ENCODE measurements around the gene SORCS1.
"Not testable (repeated sequence)": the region's sequence is repeated elsewhere in the genome, so short reads cannot be mapped to it uniquely, and the experiment has no call there.

SORCS1 gene

DNA sequence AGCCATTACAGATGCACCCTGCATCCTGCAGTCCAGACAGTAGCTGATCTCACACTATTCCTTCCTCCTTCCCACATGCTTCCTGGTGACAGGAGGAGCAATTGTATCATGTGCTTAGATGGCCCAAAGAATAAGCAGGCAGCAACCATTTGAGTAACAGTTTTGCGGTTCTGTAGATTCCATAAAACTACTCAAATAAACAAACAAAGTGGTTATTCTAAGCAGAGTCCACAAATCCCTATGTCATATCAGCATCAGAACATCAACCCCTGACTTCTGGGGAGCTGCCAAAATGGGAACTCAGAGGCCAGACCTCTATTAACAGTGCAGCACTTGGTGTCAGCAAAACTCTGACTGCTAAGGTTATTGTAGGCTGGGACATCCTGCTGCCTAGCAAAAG lies 226.0 kb downstream of the SORCS1 start:
- no peak for DNase-seq

DNA sequence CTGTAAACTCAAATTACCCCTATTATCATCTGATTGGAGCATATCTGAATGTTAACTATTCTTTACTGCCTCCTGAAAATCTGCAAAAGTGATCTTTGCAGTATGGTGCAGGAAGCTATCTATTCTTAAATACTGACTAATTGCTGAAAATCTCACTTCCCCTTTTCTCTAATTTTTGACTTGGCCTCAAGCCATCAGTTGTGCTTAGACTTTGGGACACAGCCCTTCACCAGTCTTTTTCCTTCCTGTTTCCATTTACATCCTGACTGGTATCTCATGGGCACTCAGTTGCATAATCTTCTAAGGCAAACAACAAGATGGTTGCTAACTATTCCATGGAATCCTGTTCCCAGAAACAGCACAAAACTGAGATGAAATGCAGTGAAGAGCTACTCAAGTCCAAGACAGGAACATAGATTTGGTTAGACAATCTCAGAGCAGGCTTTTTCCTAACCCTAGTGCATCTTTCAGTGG lies 228.5 kb downstream of the SORCS1 start:
- no peak for DNase-seq

DNA sequence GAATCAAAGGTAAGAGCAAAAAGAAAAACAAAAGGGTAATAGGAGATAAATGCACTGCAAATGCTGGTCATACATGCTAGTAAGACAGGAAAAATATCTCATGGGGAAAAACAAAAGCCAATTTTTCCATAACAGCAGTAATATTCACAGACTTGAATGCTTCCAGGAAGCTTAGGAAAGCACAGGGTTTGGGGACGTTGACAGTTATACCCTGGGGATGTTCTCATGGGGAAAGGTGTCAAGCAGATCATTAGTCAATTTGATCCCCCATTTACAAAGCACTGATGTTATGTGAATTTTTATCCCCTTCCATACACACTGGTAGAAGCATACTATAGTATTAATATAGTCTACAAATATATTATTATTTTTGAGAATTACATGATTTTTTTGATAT lies 232.7 kb downstream of the SORCS1 start:
- no peak for DNase-seq

DNA sequence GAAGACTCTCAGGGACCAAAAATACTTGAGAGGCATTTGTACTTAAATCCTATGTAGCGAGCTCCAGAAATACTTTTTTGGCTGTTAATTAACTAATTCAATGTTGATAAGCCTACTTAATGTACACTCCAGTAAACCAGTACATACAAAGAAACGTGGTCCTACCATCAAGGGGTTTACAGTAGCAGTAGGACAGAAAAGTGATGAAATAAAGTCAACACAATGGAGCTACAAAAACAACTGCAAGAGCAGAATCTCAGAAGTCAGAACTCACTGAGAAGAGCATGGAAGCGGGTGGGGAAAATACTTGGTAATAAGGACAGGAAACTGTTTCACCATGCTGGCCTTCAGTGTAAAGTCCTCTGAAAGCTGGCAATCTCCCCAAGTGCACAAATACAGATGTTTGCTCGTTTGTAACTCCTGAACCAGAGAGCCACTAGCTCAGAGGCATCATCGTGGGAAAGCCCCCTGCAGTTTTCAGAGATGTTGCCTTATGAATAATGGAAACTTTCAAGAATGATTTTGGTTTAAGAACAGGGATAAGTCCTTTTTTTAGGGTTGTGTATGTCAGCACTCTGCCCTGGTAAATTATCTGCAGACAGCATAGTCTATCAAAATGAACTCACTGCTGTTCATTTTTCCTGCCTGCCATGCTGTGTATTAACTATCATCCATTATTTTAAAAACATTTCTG lies 233.2 kb downstream of the SORCS1 start:
- DNase-seq = no peak

DNA sequence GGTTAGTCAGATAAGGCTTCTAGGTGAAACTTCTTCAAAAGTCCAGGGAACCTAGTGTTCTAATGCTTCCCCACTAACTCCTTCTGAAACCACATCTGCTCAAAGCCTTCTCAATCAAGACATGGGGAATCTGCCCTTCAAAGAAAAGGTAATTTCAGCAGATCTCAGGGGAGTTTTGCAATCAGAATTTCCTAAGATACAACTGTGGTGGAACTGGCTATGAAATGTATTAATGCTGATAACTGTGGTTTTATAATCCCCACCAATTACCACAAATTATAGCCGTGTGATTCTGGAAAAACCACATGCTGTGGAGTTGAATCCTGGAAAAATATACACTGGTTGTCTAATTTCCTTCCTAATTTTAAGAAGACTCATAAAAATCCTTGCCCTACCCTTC lies 233.8 kb downstream of the SORCS1 start:
- no peak for DNase-seq

DNA sequence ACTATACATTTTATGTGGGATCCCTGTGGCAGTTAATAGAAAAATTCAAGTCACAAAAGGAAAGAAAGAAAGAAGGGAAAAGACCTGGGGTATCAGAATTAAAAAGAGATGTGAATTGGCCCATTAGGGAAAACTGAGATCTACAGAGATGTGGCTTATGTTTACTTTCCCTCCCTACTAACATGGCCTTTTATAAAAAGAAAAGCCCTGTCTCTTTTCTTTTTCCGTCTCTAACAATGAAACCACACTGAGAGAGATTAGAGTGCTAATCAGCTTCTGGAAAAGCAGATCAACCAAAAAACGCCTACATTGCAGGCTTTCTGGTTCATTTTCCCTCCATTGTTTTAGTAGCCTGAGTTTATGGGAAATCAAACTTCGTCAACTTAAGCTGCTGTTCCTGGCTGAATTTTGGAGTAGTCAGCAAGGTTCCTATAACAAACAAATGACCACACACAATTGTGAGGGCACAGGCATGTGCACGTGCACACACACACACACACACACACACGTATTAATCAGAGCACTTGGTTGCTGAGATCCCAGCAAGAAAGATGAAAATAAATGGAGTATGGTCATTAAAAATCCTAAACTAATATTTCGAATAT lies 235.1 kb downstream of the SORCS1 start:
- no peak for DNase-seq

DNA sequence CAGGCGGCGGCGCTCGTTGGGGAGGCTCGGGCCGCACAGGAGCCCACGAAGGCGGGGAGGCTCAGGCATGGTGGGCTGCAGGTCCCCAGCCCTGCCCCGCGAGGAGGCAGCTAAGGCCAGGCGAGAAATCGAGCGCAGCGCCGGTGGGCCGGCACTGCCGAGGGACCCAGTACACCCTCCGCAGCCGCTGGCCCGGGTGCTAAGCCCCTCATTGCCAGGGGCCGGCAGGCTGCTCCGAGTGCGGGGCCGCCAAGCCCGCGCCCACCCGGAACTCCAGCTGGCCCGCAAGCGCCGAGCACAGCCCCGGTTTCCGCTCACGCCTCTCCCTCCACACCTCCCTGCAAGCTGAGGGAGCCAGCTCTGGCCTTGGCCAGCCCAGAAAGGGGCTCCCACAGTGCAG lies 236.4 kb downstream of the SORCS1 start:
- DNase-seq = not testable (repeated sequence)

DNA sequence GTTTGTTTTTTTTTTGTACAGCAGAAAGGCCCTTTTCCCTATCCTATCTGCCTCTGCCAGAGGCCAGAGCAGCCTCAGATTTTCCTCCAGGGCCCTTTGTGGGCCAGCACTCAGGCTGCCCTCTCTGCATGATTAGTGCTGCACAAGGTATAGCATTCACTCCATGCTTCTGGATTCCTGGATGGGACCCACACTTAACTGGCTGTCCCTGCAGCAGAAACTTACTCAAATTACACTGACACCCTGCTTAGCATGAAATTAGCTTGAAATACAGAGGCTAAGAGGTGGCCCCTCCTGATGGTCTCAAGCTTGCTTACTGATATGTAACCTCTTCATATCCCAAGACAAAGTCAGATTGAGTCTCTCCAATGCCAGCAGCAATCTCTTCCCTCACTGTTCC lies 239.3 kb downstream of the SORCS1 start:
- no peak for DNase-seq

DNA sequence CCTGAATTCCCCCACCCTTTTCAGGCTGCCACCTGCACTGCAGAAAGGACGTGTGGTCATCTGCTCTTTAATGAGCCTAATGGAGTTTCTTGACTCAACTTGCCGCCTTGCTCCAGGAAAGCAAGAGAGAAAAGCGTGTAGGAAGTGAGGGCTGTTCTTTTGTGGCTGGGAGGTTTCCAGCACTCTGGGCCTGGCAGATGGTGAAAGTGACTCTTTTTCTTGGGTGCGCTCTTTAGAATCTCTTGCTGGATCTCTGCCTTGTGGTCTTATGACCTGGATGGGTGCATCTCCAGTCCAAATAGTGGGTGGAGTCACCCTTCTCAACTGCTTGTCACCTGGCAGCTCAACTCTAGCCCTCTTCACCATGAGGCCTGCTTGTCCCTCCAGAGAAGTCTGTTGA lies 244.0 kb downstream of the SORCS1 start:
- no peak for DNase-seq

DNA sequence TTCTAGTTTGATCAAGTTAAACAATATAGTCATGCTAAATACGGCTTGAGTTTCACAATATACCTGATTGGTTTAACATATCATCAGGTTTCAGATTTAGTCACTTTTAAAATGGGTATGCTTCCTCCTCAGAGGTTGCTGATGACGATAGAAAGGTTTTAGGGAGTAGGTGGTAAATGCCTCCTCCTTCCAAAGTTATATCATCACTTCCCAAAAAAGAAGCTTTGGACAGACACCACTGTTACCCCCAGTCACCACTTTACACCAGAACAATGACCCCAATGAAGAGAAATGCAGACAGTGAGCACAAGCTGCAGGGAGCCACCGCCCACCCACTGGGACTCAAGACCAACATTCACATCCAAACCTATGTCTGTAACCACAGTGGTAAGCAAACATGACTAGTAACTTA lies 244.6 kb downstream of the SORCS1 start:
- DNase-seq = no peak

DNA sequence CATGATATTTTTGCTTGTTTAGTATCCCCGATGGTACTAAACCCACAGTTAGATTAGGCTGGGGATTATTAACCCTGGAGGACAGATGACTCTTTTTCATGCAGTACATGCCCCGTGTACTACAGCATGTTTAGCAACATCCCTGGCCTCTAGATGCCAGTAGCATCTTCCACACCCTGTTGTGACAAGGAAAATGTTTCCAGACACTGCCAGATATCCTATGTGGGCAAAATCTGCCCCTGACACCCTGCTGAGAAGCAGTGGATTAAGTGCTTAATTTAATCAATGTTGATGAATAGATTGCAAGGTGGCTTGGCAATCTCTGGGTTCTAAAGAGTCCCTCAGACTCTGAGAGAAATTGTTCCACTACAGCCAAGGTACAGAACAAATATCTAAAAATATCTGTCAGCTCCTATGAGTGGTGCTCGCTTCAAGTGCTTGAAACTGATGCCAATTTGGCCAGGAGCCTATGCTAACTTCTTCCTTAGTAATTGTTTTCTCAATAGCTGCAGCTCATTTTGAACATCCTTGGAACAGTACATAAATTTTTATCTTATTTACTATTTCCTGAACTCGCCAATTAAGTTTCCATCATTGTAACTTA lies 247.0 kb downstream of the SORCS1 start:
- no peak for DNase-seq

DNA sequence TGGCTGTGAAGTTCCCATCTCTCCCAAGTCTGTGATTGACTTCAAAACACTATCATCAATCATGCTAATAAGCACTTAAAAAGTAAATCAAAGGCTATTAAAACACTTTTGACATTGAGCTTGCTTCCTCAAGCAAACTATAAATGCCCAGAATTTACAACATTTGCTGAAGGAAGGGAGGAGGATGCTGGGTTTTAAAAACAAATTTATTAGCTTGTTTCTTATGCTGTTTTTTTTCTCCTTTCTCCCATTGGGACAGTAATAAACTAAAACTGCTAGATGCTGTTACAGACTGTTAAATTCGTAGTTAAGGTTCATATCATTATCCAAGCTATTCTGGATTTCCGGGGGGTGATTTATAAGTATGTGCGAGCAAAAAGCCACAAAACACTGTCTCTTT lies 250.5 kb downstream of the SORCS1 start:
- no peak for DNase-seq

DNA sequence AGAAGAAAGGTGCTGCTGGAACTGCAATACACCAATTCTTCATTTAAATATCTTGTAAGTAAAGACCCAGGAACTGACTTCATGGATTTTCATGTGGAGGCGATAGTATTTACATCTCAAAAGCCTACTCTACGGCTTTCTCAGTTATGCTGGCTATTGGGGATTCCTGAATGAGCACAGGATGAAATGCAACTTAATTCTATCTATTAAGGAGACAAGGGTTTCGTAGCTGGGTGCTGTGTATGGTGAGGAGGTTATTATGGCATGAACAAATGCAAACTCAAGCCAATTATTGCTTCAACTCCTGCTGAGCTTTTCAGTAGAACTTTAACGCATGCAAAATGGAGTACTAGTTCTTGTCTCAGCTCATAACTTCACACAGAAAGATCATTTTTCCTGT lies 251.2 kb downstream of the SORCS1 start:
- no peak for DNase-seq

DNA sequence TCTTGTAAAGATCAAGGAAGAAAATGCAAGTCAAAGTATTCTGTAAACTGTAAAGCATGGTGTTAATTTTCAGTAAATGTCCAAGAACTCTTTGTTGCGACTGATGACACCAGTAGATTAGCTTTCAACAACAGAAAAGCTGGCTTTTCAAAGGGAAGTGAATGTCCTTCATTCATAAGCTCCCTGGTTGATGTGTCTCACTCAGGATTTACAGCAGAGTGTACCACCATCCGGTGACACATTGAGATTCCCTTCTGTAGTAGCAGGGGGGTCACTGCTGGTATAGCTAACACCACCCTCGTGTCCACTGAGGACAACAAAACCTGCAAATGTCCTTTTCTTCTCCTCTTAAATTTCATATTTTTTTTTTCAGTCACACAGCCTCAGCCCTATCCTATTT lies 253.4 kb downstream of the SORCS1 start:
- DNase-seq = no peak

DNA sequence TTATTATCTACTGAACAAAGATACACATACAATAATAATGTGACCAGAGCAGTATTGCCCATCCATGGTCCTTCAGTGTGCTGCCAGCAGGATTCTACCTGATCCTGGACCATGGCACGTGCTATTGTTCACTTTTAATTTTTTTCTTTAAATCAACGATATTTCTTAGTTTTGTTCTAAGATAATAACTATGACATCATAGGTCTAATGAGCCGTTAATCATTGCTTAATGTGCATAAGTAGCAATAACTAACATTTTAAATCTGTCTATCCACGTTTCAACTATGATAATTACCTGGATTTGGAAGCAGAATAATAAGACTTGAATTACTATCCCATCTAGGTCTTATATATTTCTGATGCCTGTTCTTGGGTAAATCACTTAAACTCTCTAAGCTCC lies 253.8 kb downstream of the SORCS1 start:
- DNase-seq = no peak

DNA sequence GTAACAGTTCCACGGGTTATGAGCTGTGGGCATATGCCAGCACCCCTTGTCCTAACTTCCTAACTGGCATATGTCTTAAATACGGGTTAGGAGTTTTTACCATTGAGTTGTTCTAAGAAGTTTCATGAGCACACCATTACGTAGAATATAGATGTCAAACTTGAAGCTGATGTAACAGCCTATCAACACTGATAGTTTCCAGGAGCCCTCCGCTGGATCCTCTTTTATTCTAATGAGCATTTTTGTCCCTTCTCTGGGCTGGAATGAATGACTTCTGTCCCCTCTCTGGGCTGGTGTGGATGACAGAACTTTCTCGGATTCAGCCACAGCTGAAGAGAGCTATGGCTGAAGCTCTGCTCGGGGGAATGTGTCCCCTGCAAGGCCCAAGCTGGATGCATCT lies 256.3 kb downstream of the SORCS1 start:
- no peak for DNase-seq

DNA sequence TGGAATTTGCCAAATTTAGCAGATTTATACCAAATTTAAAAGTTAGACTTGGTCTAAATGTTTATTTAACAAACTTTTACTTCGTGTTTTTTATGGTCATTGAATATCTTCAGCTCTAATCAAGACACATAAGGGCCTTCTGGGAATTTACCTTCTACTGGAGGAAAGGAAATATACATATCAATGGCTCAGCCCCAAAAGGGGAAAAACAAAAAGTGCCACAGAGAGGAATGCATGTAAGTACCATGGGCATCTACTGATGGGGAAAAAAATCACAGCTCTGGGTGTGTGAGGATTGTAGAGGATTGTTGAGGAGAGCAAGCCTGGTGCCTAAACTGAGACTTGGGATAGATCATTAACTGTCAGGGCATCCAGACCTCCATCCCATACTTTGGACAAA lies 260.3 kb downstream of the SORCS1 start:
- no peak for DNase-seq

DNA sequence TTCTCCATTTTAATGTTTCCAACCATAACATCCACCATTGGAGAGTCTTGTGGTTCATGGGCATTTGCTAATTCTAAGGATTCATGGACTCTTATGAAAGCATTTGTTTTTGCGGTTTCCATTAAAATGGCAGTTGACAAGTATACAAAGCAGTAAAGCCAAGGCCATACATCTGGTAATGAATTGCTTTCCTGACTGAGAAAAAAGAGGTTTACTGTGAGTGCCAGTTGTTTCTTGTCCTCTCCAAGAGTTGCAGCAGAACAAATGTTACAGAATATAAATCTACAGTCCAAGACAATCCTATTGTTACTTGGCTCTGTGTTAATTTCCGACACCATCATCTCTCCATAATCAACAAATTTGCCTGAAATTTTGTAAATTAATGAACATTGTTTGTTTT lies 261.3 kb downstream of the SORCS1 start:
- DNase-seq = no peak

DNA sequence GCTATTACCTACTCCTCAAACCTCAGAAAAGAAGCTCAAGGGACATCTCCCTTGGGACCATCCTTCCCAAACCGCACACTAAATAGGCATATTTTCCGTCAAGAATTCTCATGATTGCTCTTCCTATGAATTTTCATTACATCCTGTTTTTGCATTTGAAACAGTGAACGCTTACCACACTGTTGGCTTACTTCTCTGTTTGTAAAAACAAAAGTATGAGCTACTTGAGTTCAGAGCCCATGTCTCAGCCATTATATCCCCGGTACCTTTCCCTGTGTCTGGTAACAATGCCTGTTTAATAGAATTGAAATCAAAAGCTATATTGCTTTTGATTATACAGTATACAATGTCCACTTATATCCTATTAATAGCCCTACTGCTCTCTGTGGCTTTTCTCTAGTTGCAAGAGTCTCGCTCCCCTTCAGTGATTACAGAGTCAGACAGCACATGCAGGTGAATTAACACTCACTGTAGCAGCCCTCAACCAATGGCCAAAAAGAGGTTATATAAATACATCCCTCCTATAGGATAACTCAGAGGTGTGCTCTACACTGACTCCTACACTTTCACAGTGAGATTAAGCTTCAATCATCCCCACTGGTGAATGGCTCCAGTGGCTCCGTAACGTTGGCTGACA lies 264.4 kb downstream of the SORCS1 start:
- no peak for DNase-seq

DNA sequence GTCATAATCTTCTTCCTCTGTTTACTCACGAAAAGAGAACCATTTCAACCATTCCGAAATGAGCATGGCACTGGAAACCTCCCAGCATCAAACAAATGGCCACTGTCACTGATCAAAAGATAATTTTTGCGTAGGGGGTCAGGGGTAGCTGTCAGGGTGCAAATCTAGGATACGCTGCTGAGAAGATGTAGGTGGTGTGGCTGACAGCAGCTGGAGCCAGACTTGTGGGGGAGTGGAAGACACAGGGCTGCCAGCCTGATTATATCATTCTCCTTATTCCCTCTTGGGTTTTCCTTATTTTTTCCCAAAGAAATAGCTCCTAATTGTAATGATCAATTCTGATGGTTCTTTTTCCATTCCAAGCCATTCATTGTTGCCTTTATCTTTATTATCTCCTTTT lies 266.1 kb downstream of the SORCS1 start:
- DNase-seq = no peak

DNA sequence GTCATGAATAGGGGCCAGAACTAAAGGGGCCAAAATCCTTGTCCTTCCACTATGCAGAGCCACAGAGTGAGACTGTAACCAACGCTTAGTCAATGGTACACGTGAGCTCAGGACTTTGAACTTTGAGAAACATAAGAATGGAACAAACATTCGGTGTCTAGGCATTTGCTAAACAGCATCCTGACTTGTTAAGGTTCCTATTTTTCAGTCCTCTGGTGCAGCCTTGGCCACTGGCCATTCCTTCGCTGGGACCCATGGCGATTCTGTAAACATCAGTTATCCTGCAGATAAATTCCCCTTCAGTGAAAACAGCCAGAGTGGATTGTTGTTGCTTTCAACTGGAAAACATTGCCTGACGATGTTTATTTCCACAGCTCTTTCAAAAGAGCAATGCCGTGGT lies 266.8 kb downstream of the SORCS1 start:
- DNase-seq = no peak

DNA sequence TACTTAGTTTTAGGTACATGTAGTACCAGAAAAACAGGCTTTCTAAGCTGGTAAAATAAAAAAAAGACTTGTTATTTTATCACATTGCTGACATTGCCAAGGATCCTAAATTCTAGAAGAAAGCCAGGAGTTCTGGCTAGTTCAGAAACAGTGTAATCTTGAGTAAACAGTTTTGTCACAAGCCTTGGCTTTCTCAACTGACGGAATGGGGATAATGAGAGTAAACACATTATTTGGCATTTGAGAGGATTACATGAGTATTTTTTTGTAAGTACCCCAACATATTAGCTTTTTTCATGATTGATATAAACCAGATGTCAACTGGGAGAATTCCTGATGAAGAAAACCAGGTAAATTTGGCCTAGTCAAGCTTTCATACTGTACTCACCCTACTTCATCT lies 269.8 kb downstream of the SORCS1 start:
- no peak for DNase-seq

DNA sequence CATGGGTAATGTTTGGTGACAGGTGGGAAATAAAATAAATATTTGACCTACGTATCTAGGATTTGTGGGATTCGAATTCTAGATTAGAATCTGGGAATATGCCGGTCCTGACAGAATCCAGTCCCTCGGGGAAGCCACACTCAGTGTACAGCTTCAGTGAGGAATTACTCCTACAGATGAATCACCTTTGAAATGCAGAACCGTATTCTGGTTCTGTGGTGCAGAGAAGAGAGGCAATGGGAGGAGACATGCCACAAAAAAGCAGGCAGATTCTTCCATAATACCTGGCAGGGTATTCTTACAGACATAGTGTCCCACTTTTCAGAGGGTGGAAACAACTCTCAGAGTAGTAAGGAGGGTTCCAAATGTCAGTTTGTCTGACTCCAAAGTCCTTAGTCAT lies 286.9 kb downstream of the SORCS1 start:
- DNase-seq = no peak

DNA sequence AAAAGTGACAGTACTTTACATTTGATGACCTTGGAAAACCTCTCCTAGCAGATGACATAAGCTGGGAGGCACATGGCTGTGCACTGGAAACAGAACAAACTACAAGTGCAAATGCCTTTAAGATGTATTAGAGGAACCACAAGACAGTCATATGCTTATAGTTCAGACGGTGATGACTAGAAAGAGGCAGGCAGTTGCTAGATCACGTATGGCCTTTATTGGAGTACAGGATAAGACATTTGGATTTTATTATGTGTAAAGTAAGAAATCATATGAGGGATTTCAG lies 290.0 kb downstream of the SORCS1 start:
- DNase-seq = no peak
